Thyroid gland (tissue), 4 donors: ENCODE data around the gene GTPBP1.

Experiments
- CTCF ChIP-seq, 6 experiments: fragments of 200-600 bp in 3 of 6; fragments of 450-650 bp in 3 of 6; sonication (generic) in 3 of 6; IDR thresholded peaks; one replicate each; pipeline ENCODE4 v1.5.1; 2016 to 2019; ENCODE audit warnings: antibody characterized with exemption in 6 of 6, mild to moderate bottlenecking in 2 of 6, inconsistent platforms in 1 of 6, moderate library complexity in 1 of 6
- POLR2A ChIP-seq, 2 donors: fragments of 450-650 bp; IDR thresholded peaks; one replicate each; pipeline ENCODE4 v1.6.1; 2017; ENCODE audit warnings: antibody characterized with exemption in 2 of 2, mild to moderate bottlenecking in 2 of 2, moderate library complexity in 1 of 2

- no peak for TF ChIP-seq CTCF (IDR thresholded peaks at IDR 0.05)
- TF ChIP-seq POLR2A (IDR thresholded peaks at IDR 0.05) = no peak
Observed at GRCh38 chr22:38699143-38699542, 6.6 kb upstream of the GTPBP1 start.
